ENCODE results near the gene PCDH18. TPM values are rescaled to one million over a fixed set of nuclear protein-coding genes. Genes with fewer than 3 reads are reported as not detected.
A peak's percentile ranks its signal among the peaks of the same experiment; 100 is the strongest.

The PCDH18 gene
- total and polyA plus RNA-seq, 2 experiments from 2014 or later: 19.5 to 68.1 TPM

DNA sequence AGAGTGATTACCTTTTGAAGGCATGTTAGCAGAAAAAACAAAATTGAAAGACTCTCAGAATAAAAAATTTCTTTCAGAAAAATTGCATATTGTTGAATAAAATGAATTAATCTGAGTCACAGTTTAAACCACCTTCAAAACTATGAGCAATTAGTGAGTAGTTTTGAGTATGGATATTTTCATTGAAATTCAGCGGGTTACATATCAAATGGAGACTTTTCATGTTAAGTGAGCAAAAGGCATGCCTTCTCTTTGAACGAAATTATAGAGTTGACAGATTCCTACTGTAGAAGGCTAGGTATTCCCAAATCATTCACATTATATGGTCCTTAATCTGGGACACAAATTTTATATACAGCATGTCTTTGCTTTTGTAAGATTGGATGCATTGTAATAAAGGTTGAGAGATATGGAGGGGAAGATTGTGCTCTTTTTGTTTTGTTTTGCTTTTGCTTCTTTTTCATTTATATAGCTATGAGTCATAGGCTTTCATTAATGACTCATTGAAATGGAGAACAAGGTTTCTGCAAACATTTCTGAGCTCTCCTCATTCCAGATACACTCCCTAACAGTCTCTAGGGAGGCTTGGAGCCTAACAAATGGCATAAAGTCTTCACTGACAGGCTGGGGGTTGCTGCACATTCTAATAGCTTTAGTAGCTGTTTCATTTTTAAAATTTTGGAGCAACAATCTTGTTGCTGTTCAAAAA lies 21.6 kb downstream of the PCDH18 start (continued):
- TF ChIP-seq, protein P1, sequence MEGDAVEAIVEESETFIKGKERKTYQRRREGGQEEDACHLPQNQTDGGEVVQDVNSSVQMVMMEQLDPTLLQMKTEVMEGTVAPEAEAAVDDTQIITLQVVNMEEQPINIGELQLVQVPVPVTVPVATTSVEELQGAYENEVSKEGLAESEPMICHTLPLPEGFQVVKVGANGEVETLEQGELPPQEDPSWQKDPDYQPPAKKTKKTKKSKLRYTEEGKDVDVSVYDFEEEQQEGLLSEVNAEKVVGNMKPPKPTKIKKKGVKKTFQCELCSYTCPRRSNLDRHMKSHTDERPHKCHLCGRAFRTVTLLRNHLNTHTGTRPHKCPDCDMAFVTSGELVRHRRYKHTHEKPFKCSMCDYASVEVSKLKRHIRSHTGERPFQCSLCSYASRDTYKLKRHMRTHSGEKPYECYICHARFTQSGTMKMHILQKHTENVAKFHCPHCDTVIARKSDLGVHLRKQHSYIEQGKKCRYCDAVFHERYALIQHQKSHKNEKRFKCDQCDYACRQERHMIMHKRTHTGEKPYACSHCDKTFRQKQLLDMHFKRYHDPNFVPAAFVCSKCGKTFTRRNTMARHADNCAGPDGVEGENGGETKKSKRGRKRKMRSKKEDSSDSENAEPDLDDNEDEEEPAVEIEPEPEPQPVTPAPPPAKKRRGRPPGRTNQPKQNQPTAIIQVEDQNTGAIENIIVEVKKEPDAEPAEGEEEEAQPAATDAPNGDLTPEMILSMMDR (conservative IDR thresholded peaks at IDR 0.05; ENCODE audit: low read depth in 2 of 2): no peak
- peak; percentile 69 for TF ChIP-seq NANOG (IDR thresholded peaks at IDR 0.05; ENCODE audit: borderline replicate concordance)
- TF ChIP-seq ZNF114 (CRISPR knock-in tag; IDR thresholded peaks at IDR 0.05): no peak

GRCh38 chr4:137509855-137510282 lies 22.4 kb downstream of the PCDH18 start:
- Histone ChIP-seq H3K36me3 (ENCODE audit: insufficient read depth) (no peaks in the 10 kb centered on the region), H3F3A (replicated peaks; ENCODE audit: low read depth) (no peaks in the 10 kb centered on the region), H3K4me3 (no peak overlapping the region), H2AFZ (no peak overlapping the region), H3K79me2 (replicated peaks; ENCODE audit: insufficient read depth) (no peaks in the 10 kb centered on the region), H4K20me1 (replicated peaks; ENCODE audit: insufficient read depth) (no peaks in the 10 kb centered on the region), H3K4me1 (ENCODE audit: insufficient read depth) (peaks cover 30% of the 10 kb centered on the region), H3K27me3 (ENCODE audit: insufficient read depth) (no peaks in the 10 kb centered on the region), H3K4me2 (no peak overlapping the region), H3K9me2 (ENCODE audit: insufficient read depth) (no peaks in the 10 kb centered on the region), H3K27ac (ENCODE audit: low read depth) (peak overlapping the region; percentile 10; the same call in 1 of the 2 replicates)
- ATAC-seq (no peak), DNase-seq (ENCODE audit: low spot score) (no peak)
- 0 out of 2 replicates have a peak, but pooled peaks have one; percentile 60 for TF ChIP-seq ZNF114 (CRISPR knock-in tag; IDR thresholded peaks at IDR 0.05)
- TF ChIP-seq STAT1 (IDR thresholded peaks at IDR 0.05; ENCODE audit: unreplicated experiment): no peak
- TF ChIP-seq, protein P2, sequence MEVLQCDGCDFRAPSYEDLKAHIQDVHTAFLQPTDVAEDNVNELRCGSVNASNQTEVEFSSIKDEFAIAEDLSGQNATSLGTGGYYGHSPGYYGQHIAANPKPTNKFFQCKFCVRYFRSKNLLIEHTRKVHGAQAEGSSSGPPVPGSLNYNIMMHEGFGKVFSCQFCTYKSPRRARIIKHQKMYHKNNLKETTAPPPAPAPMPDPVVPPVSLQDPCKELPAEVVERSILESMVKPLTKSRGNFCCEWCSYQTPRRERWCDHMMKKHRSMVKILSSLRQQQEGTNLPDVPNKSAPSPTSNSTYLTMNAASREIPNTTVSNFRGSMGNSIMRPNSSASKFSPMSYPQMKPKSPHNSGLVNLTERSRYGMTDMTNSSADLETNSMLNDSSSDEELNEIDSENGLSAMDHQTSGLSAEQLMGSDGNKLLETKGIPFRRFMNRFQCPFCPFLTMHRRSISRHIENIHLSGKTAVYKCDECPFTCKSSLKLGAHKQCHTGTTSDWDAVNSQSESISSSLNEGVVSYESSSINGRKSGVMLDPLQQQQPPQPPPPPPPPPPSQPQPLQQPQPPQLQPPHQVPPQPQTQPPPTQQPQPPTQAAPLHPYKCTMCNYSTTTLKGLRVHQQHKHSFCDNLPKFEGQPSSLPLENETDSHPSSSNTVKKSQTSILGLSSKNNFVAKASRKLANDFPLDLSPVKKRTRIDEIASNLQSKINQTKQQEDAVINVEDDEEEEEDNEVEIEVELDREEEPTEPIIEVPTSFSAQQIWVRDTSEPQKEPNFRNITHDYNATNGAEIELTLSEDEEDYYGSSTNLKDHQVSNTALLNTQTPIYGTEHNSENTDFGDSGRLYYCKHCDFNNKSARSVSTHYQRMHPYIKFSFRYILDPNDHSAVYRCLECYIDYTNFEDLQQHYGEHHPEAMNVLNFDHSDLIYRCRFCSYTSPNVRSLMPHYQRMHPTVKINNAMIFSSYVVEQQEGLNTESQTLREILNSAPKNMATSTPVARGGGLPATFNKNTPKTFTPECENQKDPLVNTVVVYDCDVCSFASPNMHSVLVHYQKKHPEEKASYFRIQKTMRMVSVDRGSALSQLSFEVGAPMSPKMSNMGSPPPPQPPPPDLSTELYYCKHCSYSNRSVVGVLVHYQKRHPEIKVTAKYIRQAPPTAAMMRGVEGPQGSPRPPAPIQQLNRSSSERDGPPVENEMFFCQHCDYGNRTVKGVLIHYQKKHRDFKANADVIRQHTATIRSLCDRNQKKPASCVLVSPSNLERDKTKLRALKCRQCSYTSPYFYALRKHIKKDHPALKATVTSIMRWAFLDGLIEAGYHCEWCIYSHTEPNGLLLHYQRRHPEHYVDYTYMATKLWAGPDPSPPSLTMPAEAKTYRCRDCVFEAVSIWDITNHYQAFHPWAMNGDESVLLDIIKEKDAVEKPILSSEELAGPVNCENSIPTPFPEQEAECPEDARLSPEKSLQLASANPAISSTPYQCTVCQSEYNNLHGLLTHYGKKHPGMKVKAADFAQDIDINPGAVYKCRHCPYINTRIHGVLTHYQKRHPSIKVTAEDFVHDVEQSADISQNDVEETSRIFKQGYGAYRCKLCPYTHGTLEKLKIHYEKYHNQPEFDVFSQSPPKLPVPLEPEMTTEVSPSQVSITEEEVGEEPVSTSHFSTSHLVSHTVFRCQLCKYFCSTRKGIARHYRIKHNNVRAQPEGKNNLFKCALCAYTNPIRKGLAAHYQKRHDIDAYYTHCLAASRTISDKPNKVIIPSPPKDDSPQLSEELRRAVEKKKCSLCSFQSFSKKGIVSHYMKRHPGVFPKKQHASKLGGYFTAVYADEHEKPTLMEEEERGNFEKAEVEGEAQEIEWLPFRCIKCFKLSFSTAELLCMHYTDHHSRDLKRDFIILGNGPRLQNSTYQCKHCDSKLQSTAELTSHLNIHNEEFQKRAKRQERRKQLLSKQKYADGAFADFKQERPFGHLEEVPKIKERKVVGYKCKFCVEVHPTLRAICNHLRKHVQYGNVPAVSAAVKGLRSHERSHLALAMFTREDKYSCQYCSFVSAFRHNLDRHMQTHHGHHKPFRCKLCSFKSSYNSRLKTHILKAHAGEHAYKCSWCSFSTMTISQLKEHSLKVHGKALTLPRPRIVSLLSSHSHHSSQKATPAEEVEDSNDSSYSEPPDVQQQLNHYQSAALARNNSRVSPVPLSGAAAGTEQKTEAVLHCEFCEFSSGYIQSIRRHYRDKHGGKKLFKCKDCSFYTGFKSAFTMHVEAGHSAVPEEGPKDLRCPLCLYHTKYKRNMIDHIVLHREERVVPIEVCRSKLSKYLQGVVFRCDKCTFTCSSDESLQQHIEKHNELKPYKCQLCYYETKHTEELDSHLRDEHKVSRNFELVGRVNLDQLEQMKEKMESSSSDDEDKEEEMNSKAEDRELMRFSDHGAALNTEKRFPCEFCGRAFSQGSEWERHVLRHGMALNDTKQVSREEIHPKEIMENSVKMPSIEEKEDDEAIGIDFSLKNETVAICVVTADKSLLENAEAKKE (CRISPR knock-in tag; IDR thresholded peaks at IDR 0.05): 0 out of 2 replicates have a peak, but pooled peaks have one; percentile 20
- Mint-ChIP-seq H3K4me3 (no peak overlapping the region), H3K36me3 (ENCODE audit: low read depth) (no peaks in the 10 kb centered on the region), H3K27me3 (ENCODE audit: insufficient read depth, low read depth, poor library complexity) (peaks cover 5% of the 10 kb centered on the region), H3K27ac (no peak overlapping the region), H3K4me1 (peaks cover 23% of the 10 kb centered on the region), H3K9me3 (no peaks in the 10 kb centered on the region)
